Body of pancreas (tissue), 4 donors: ENCODE data around the gene ZNF658.
"Not testable (repeated sequence)": the region's sequence is repeated elsewhere in the genome, so short reads cannot be mapped to it uniquely, and the experiment has no call there.

Source experiments
- POLR2A ChIP-seq, 3 donors: fragments of 450-650 bp; IDR thresholded peaks; one replicate each; pipeline ENCODE4 v1.6.1; 2016; ENCODE audit warnings: antibody characterized with exemption in 3 of 3, mild to moderate bottlenecking in 2 of 3
- TF ChIP-seq, protein P1 (sequence below), 7 experiments: fragments of 450-650 bp in 4 of 7; fragments of 200-600 bp in 3 of 7; sonication (generic) in 3 of 7; IDR thresholded peaks; one replicate each; pipeline ENCODE4 v1.5.1; 2016 to 2019; ENCODE audit warnings: antibody characterized with exemption in 7 of 7

DNA sequence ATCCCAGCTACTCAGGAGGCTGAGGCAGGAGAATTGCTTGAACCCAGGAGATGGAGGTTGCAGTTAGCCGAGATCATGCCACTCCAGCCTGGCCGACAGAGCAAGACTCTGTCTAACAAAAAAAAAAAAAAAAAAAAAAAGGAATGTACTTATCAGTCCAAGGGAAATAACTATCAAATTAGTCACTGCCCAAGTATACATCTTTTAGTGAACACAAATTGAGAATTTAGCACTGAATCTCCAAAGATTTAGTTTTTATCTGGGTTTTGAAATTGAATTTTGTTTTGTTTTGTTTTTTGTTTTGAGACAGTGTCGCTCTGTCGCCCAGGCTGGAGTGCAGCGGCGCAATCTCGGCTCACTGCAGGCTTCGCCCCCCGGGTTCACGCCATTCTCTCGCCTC, 52.1 kb downstream of the ZNF658 start:
- TF ChIP-seq, protein P1, sequence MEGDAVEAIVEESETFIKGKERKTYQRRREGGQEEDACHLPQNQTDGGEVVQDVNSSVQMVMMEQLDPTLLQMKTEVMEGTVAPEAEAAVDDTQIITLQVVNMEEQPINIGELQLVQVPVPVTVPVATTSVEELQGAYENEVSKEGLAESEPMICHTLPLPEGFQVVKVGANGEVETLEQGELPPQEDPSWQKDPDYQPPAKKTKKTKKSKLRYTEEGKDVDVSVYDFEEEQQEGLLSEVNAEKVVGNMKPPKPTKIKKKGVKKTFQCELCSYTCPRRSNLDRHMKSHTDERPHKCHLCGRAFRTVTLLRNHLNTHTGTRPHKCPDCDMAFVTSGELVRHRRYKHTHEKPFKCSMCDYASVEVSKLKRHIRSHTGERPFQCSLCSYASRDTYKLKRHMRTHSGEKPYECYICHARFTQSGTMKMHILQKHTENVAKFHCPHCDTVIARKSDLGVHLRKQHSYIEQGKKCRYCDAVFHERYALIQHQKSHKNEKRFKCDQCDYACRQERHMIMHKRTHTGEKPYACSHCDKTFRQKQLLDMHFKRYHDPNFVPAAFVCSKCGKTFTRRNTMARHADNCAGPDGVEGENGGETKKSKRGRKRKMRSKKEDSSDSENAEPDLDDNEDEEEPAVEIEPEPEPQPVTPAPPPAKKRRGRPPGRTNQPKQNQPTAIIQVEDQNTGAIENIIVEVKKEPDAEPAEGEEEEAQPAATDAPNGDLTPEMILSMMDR (IDR thresholded peaks at IDR 0.05), result not testable (repeated sequence)
- not testable (repeated sequence) for TF ChIP-seq POLR2A (IDR thresholded peaks at IDR 0.05)
